ENCODE data around the gene LRFN4. TPM values are rescaled to one million over a fixed set of nuclear protein-coding genes. Genes with fewer than 3 reads are reported as not detected.

Gene LRFN4
- total RNA-seq, 1 donor from 2014 or later, result 12.0 TPM

DNA sequence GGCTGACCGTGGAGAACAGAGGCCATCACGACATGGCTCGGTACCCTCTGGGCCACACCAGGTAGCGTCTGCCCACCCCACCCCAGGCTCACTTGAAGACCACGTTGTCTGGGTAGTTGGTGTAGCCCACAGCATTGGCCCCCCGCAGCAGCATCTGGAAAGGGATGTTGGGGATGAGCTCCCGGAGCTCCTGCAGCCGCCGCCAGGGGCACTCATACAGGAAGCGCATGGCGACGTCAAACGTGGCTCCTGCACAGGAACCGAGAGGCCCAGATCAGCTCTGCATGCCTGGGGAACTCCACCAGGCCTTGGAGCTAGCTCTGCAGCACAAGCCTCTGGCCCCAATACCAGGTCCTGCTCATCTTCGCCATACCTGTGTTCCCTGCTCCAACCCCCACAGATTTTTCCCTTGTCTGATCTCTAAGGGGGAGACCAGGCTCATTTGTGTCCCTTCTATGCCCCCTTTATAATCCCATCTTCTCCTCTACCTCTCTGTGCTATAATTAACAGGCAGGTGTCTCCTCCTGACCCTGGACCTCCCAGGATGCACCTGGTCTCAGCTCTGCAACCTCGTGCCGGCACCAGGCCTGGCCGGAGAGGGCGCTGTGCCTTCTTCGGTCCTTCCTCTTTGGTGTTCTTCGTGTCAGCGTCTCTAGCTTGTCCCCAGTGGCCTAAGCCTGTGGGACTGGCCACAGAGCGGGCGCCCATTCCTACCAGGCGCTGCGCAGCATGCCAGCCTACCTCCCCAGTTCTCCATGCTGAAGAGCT, 5.0 kb upstream of the LRFN4 start:
- no peaks in the 10 kb centered on the region for H3K27me3 ChIP-seq (ENCODE audit: control insufficient read depth in 3 of 3, insufficient read depth in 3 of 3, low read length in 3 of 3)
- H3K4me1 ChIP-seq (ENCODE audit: control insufficient read depth in 3 of 3, insufficient read depth in 3 of 3, low read length in 3 of 3), result peaks cover 5 to 13% (median 10%) of the 10 kb centered on the region in 3 donors
- H3K27ac ChIP-seq (ENCODE audit: low read depth, low read length), result no peak overlapping the region
- peaks cover 17 to 27% (median 24%) of the 10 kb centered on the region in 3 donors for H3K36me3 ChIP-seq (ENCODE audit: control insufficient read depth in 3 of 3, insufficient read depth in 3 of 3, low read length in 3 of 3)
- no peaks in the 10 kb centered on the region for H3K9me3 ChIP-seq (ENCODE audit: control insufficient read depth in 3 of 3, low read length in 3 of 3)
- no peak overlapping the region for H3K9ac ChIP-seq (ENCODE audit: low read depth in 1 of 3, low read length in 3 of 3)
- H3K4me3 ChIP-seq (ENCODE audit: low read length in 3 of 3), result no peak overlapping the region

DNA sequence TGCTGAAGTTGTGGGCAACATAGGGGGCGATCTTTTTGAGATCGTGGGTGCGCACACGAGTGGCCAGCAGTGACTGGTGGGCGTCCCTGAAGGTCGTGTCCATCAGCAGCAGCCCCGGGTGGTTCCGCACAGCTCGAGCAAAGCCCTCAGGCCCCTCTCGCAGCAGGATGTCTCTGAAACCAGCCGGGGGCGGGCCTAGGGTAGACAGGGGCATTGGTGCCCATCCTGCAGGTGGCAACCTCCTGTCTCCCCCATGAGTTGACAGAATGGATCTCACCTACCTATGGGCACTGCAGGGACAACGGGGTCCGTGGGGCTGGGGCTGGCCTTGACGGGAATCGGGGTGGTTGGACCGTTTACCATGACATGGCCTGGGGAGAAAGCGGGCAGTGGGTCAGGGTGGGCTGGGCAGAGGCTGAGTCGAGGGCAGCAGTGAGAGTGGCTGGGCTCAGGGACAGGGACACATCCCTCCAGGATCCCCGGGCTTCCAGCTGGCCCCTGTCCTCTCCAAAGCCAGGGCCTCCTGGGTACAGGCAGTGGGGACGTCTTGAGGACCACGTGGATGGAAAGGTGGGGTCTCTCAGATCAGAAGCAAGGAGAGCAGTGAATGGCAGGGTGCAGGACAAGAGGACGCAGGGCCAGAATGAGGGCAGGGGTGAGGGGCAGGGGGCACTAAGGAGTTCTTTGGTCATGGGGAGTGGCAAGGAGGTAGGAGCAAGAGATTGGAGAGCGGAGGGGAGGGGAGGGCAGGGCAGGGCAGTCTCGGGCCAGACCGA, 4.2 kb upstream of the LRFN4 start:
- Histone ChIP-seq H3K9me3 (ENCODE audit: control insufficient read depth in 3 of 3, low read length in 3 of 3) (no peaks in the 10 kb centered on the region), H3K4me3 (ENCODE audit: low read length in 3 of 3) (no peak overlapping the region), H3K9ac (ENCODE audit: low read depth in 1 of 3, low read length in 3 of 3) (no peak overlapping the region), H3K4me1 (ENCODE audit: control insufficient read depth in 3 of 3, insufficient read depth in 3 of 3, low read length in 3 of 3) (peaks cover 5 to 17% (median 11%) of the 10 kb centered on the region in 3 donors), H3K27ac (ENCODE audit: low read depth, low read length) (no peak overlapping the region), H3K36me3 (ENCODE audit: control insufficient read depth in 3 of 3, insufficient read depth in 3 of 3, low read length in 3 of 3) (peaks cover 11 to 22% (median 20%) of the 10 kb centered on the region in 3 donors), H3K27me3 (ENCODE audit: control insufficient read depth in 3 of 3, insufficient read depth in 3 of 3, low read length in 3 of 3) (no peaks in the 10 kb centered on the region)

DNA sequence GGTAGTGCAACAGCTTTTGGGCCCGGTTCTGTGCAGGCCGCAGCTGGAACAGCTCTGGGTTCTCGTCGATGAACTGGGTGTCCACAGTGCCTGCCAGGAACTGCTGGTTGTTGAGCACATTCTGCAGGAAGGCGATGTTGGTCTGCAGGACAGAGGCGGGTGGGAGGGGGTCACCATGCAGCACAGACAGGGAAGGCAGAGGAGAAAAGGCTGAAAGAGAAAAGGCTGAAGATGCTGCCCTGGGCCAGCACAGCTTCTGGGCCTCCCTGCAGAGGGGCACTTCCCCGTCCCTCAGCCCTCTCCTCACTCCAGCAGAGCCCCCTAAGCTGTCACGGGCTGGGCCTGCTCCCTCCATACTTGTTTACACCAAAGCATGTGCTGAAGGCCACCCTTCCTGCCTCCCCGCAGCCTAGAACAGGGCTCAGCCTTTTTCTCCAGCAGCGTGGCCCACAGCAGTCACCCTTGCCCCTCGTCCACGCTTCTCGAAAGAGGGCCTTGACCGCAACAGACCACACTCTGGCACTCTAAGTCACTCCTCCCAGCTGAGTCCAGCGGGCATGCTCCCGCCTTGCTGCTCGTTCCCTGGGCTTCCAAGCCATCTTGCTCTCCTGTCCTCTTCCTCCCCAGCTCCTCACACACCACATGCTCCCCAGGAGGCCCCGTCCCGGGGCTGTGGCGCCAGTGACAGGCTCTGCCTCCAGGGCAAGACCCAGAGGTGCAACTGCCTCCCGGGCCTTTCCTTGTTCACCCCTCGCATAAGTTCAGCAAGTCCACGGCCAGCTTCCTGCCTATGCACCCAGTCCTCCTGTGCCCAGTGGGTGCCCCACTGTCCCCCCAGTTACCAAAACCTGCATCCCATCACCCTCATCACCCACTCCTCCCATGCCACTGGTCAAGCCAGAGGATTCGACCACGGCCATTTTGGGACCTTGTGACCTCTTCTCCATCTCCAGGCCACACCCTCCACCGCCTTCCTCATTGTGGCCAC, 3.3 kb upstream of the LRFN4 start:
- Histone ChIP-seq H3K4me1 (ENCODE audit: control insufficient read depth in 3 of 3, insufficient read depth in 3 of 3, low read length in 3 of 3) (peaks cover 5 to 19% (median 11%) of the 10 kb centered on the region in 3 donors), H3K27ac (ENCODE audit: low read depth, low read length) (no peak overlapping the region), H3K4me3 (ENCODE audit: low read length in 3 of 3) (no peak overlapping the region), H3K36me3 (ENCODE audit: control insufficient read depth in 3 of 3, insufficient read depth in 3 of 3, low read length in 3 of 3) (peaks cover 8 to 14% (median 14%) of the 10 kb centered on the region in 3 donors), H3K9ac (ENCODE audit: low read depth in 1 of 3, low read length in 3 of 3) (no peak overlapping the region), H3K9me3 (ENCODE audit: control insufficient read depth in 3 of 3, low read length in 3 of 3) (no peaks in the 10 kb centered on the region), H3K27me3 (ENCODE audit: control insufficient read depth in 3 of 3, insufficient read depth in 3 of 3, low read length in 3 of 3) (no peaks in the 10 kb centered on the region)

DNA sequence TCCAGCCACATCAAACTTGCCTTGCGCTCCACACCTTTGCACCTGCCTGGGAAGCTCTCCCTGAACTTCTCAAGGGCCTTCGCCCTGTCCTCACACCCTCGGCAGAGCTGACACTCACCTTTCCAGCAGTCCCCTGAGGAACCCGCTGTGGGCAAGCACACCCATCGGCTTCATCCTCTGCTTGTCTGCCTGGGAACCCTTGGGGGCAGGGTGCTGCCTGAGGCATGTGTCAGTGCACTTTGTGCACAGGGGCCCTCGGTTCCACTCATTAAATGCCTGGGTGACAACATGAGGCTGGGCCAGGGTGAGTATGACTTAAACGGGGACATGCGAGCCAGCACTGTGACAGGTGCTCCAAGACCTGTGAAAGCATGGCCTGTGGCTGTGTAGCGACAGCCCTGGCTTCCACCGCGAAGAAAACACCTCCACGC, 2.6 kb upstream of the LRFN4 start:
- Histone ChIP-seq H3K4me3 (ENCODE audit: low read length in 3 of 3) (no peak overlapping the region), H3K4me1 (ENCODE audit: control insufficient read depth in 3 of 3, insufficient read depth in 3 of 3, low read length in 3 of 3) (peaks cover 5 to 19% (median 11%) of the 10 kb centered on the region in 3 donors), H3K27ac (ENCODE audit: low read depth, low read length) (no peak overlapping the region), H3K36me3 (ENCODE audit: control insufficient read depth in 3 of 3, insufficient read depth in 3 of 3, low read length in 3 of 3) (peaks cover 4 to 13% (median 11%) of the 10 kb centered on the region in 3 donors), H3K9ac (ENCODE audit: low read depth in 1 of 3, low read length in 3 of 3) (no peak overlapping the region), H3K27me3 (ENCODE audit: control insufficient read depth in 3 of 3, insufficient read depth in 3 of 3, low read length in 3 of 3) (no peaks in the 10 kb centered on the region), H3K9me3 (ENCODE audit: control insufficient read depth in 3 of 3, low read length in 3 of 3) (no peaks in the 10 kb centered on the region)

DNA sequence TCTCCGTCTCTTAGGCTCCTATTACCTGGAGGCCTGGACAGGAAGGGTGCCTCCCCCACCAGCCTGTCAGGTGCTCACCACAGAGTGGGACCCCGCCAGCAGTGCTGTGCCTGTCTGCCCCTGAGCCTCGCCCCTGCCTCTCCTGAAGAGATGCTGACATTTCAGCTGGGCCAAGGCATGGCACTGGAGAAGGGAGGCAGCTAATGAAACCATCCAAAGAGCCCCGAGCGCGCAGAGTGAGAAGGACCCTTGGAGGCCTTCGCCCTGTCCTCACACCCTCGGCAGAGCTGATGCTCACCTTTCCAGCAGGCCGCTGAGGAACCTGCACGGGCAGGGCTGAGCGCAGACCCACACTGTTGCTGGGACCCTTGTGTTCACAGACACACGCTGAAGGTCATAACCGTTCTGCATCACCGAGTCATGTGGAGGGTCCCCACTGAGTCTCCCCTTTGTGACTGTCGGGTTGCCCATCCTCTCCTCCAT, 2.1 kb upstream of the LRFN4 start:
- no peak overlapping the region for H3K27ac ChIP-seq (ENCODE audit: low read depth, low read length)
- H3K9ac ChIP-seq (ENCODE audit: low read depth in 1 of 3, low read length in 3 of 3), result peak overlapping the region in 1 of 3 donors; percentile 88
- no peaks in the 10 kb centered on the region for H3K9me3 ChIP-seq (ENCODE audit: control insufficient read depth in 3 of 3, low read length in 3 of 3)
- H3K4me1 ChIP-seq (ENCODE audit: control insufficient read depth in 3 of 3, insufficient read depth in 3 of 3, low read length in 3 of 3), result peaks cover 5 to 19% (median 11%) of the 10 kb centered on the region in 3 donors
- no peaks in the 10 kb centered on the region for H3K27me3 ChIP-seq (ENCODE audit: control insufficient read depth in 3 of 3, insufficient read depth in 3 of 3, low read length in 3 of 3)
- no peak overlapping the region for H3K4me3 ChIP-seq (ENCODE audit: low read length in 3 of 3)
- peaks cover 3 to 10% (median 9%) of the 10 kb centered on the region in 3 donors for H3K36me3 ChIP-seq (ENCODE audit: control insufficient read depth in 3 of 3, insufficient read depth in 3 of 3, low read length in 3 of 3)

DNA sequence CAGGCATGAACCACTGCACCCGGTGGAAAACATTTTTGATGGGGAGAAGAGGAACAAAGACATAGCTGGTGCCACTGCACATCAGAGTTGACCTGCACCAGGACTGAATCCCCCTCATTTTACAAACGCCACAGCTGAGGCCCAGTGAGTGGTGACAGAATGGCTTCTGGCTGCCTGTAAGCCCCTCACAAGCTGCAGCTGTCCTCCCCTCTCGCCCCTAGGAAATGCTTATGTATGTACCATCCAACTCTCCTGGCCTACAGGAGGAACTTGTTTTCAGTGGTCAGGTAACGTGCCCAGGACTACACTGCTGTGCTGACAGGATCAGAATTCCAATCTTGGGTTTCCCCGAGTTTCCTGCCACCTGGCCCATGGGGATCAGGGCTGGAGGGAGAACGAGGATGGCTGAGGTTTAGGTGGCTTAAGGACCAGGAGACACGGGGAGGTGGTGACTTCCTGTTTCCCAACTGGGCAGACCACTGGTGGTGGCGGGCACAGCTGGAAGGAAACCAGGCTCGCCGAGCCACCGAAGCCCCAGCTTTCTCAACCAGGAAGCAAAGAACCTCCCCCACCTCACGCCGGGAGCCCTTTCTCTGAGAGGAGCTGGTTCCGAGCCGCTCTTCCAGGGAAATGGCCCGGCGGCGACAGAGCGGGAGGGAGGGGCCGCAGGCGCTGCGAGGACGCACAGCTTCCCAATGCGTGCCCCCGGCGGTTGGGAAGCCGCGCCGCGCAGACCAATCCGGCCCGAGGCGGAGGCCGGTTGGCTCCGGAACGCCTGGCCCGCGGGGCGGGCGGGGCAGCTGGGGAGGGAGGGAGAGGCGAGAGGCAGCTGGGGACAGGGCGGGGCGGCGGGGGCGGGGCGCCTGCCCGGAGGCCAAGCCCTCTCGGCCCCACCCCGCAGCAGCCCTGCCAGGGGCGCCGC, 1.0 kb upstream of the LRFN4 start:
- Histone ChIP-seq H3K4me3 (ENCODE audit: low read length in 3 of 3) (peak overlapping the region; percentile 80 to 92 (median 87)), H3K9me3 (ENCODE audit: control insufficient read depth in 3 of 3, low read length in 3 of 3) (no peaks in the 10 kb centered on the region), H3K36me3 (ENCODE audit: control insufficient read depth in 3 of 3, insufficient read depth in 3 of 3, low read length in 3 of 3) (peaks cover 0 to 8% (median 4%) of the 10 kb centered on the region in 3 donors), H3K9ac (ENCODE audit: low read depth in 1 of 3, low read length in 3 of 3) (peak overlapping the region; percentile 88 to 94 (median 94)), H3K27me3 (ENCODE audit: control insufficient read depth in 3 of 3, insufficient read depth in 3 of 3, low read length in 3 of 3) (no peaks in the 10 kb centered on the region), H3K27ac (ENCODE audit: low read depth, low read length) (peak overlapping the region; percentile 89), H3K4me1 (ENCODE audit: control insufficient read depth in 3 of 3, insufficient read depth in 3 of 3, low read length in 3 of 3) (peaks cover 5 to 19% (median 11%) of the 10 kb centered on the region in 3 donors)

DNA sequence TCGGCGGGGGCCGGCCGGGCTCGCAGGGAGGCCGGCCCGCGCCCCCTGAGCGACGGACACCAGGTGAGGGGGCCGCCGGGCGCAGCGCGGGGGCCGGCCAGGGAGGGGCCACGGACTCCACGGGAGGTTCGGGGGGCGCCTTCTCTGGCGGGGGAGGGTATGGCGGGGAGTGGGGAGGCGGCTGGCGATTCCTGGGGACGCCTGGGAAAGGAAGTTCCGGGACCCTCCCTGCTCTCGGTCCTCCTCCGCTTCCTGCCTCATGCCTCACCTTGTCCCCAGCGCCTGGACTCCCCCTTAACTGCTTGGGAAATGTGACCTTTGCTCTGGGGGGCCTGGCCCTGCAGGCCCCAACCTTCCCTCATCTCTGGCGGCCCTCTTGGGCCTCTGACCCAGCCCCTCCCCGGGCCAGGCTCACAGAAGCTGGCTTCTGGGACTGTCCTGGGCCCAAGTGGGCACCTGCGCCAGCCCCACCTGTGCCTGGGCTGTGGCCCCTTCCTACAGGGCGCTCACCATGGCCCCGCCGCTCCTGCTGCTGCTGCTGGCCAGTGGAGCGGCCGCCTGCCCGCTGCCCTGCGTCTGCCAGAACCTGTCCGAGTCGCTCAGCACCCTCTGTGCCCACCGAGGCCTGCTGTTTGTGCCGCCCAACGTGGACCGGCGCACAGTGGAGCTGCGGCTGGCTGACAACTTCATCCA, 516 bp downstream of the LRFN4 start:
- peak overlapping the region in 1 of 3 donors; percentile 81 for H3K9ac ChIP-seq (ENCODE audit: low read depth in 1 of 3, low read length in 3 of 3)
- no peak overlapping the region for H3K27ac ChIP-seq (ENCODE audit: low read depth, low read length)
- H3K27me3 ChIP-seq (ENCODE audit: control insufficient read depth in 3 of 3, insufficient read depth in 3 of 3, low read length in 3 of 3), result no peaks in the 10 kb centered on the region
- H3K4me1 ChIP-seq (ENCODE audit: control insufficient read depth in 3 of 3, insufficient read depth in 3 of 3, low read length in 3 of 3), result peaks cover 5 to 19% (median 11%) of the 10 kb centered on the region in 3 donors
- peaks cover 0 to 5% (median 4%) of the 10 kb centered on the region in 3 donors for H3K36me3 ChIP-seq (ENCODE audit: control insufficient read depth in 3 of 3, insufficient read depth in 3 of 3, low read length in 3 of 3)
- peak overlapping the region in 1 of 3 donors; percentile 89 for H3K4me3 ChIP-seq (ENCODE audit: low read length in 3 of 3)
- H3K9me3 ChIP-seq (ENCODE audit: control insufficient read depth in 3 of 3, low read length in 3 of 3), result no peaks in the 10 kb centered on the region

DNA sequence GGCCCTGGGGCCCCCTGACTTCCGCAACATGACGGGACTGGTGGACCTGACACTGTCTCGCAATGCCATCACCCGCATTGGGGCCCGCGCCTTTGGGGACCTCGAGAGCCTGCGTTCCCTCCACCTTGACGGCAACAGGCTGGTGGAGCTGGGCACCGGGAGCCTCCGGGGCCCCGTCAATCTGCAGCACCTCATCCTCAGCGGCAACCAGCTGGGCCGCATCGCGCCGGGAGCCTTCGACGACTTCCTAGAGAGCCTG, 992 bp downstream of the LRFN4 start:
- Histone ChIP-seq H3K4me3 (ENCODE audit: low read length in 3 of 3) (no peak overlapping the region), H3K4me1 (ENCODE audit: control insufficient read depth in 3 of 3, insufficient read depth in 3 of 3, low read length in 3 of 3) (peaks cover 5 to 19% (median 11%) of the 10 kb centered on the region in 3 donors), H3K9ac (ENCODE audit: low read depth in 1 of 3, low read length in 3 of 3) (no peak overlapping the region), H3K36me3 (ENCODE audit: control insufficient read depth in 3 of 3, insufficient read depth in 3 of 3, low read length in 3 of 3) (peaks cover 0 to 5% (median 4%) of the 10 kb centered on the region in 3 donors), H3K27me3 (ENCODE audit: control insufficient read depth in 3 of 3, insufficient read depth in 3 of 3, low read length in 3 of 3) (no peaks in the 10 kb centered on the region), H3K27ac (ENCODE audit: low read depth, low read length) (no peak overlapping the region), H3K9me3 (ENCODE audit: control insufficient read depth in 3 of 3, low read length in 3 of 3) (no peaks in the 10 kb centered on the region)
